RWPE2 (cell line): ENCODE results near the gene RPSA.

Experiments
- ATAC-seq: fragments of 200-7000 bp; cut with Tn5 transposase; 3 replicates; pipeline ENCODE4 v1.9.1; 2021; ENCODE audit warnings: low read depth
- DNase-seq: peaks from one replicate; pipeline ENCODE4 v3.0.0-alpha.2; 2020; ENCODE audit warnings: low spot score
- H3K27ac ChIP-seq: fragments of 450-650 bp; 2 replicates; pipeline ENCODE4 v1.5.1; 2017; ENCODE audit warnings: mild to moderate bottlenecking; ENCODE audit not compliant: poor library complexity, severe bottlenecking
- H3K27me3 ChIP-seq: fragments of 250-450 bp; sonication (Bioruptor Pico); 2 replicates; pipeline ENCODE4 v1.5.1; 2021; ENCODE audit warnings: mild to moderate bottlenecking, moderate library complexity; ENCODE audit not compliant: insufficient read depth, poor library complexity, severe bottlenecking
- H3K36me3 ChIP-seq: fragments of 250-450 bp; sonication (Bioruptor Pico); 2 replicates; pipeline ENCODE4 v1.5.1; 2020; ENCODE audit warnings: low read depth, mild to moderate bottlenecking, moderate library complexity
- H3K4me1 ChIP-seq: fragments of 250-450 bp; sonication (Bioruptor Pico); 2 replicates; pipeline ENCODE4 v1.5.1; 2021; ENCODE audit warnings: mild to moderate bottlenecking, moderate library complexity; ENCODE audit not compliant: insufficient read depth, poor library complexity, severe bottlenecking
- H3K4me3 ChIP-seq: fragments of 250-450 bp; sonication (Bioruptor Pico); 2 replicates; pipeline ENCODE4 v1.5.1; 2021; ENCODE audit warnings: mild to moderate bottlenecking, moderate library complexity; ENCODE audit not compliant: severe bottlenecking
- H3K9me3 ChIP-seq: fragments of 250-450 bp; sonication (Bioruptor Pico); 2 replicates; pipeline ENCODE4 v1.5.1; 2021; ENCODE audit warnings: mild to moderate bottlenecking, moderate library complexity; ENCODE audit not compliant: severe bottlenecking
- TF ChIP-seq, protein P1 (sequence below): fragments of 450-650 bp; IDR thresholded peaks from one replicate; pipeline ENCODE4 v1.5.1; 2017; ENCODE audit warnings: mild to moderate bottlenecking, moderate library complexity; ENCODE audit not compliant: poor library complexity, severe bottlenecking

The RPSA gene

DNA sequence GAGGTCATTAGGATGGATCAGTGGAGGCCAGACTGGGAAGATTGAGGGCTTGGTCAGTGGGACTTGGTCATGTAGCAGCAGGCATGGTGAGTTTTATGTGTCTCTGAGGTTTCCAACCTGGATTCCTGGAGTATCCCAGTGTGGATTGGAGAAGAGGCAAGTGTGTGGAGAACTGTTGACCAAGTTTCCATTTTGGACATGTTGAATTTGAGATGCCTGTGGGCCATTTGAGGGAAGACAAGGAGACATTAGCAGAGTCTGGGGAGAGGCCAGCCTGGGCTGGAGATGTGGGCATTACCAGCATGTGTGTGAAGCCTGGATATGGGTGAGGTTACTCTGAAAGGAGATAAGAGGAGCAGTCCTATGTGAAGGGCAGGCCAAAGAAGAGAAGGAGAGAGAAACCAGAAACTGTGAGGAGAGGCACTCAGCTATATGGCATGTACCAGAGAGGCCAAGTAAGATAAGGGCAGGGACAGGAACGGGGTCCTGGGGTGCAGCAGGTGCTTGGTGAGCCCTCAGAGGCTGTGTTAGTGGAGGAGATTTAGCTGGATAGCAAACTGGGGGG, 19.0 kb upstream of the RPSA start:
- ATAC-seq (no peak), DNase-seq (no peak)
- TF ChIP-seq, protein P1, sequence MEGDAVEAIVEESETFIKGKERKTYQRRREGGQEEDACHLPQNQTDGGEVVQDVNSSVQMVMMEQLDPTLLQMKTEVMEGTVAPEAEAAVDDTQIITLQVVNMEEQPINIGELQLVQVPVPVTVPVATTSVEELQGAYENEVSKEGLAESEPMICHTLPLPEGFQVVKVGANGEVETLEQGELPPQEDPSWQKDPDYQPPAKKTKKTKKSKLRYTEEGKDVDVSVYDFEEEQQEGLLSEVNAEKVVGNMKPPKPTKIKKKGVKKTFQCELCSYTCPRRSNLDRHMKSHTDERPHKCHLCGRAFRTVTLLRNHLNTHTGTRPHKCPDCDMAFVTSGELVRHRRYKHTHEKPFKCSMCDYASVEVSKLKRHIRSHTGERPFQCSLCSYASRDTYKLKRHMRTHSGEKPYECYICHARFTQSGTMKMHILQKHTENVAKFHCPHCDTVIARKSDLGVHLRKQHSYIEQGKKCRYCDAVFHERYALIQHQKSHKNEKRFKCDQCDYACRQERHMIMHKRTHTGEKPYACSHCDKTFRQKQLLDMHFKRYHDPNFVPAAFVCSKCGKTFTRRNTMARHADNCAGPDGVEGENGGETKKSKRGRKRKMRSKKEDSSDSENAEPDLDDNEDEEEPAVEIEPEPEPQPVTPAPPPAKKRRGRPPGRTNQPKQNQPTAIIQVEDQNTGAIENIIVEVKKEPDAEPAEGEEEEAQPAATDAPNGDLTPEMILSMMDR = no peak
- Histone ChIP-seq H3K27ac (no peak overlapping the region), H3K4me1 (peaks cover 4% of the 10 kb centered on the region), H3K9me3 (no peaks in the 10 kb centered on the region), H3K4me3 (no peak overlapping the region), H3K27me3 (no peaks in the 10 kb centered on the region), H3K36me3 (peaks cover 50% of the 10 kb centered on the region)

DNA sequence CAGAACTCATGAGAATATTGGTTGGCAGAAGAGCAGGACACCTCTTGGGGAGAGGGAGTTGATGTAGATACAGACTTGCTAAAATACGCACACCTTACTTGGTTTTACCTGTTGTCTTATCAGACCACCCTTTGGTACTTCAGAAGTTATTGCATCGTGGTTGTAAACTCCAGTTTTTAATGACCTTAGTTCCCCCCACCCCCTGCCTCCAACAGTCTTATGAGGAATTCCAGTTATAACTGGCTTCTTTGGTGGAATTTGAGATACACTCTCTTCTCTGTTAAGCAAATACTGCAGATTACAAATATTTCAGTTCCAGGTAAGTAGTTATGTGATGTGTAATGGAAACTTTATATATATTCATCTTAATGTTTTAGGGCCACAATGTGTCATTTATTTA, 18.4 kb upstream of the RPSA start:
- Histone ChIP-seq H3K9me3 (no peaks in the 10 kb centered on the region), H3K4me3 (no peak overlapping the region), H3K36me3 (peaks cover 57% of the 10 kb centered on the region), H3K27me3 (no peaks in the 10 kb centered on the region), H3K4me1 (no peaks in the 10 kb centered on the region), H3K27ac (no peak overlapping the region)
- TF ChIP-seq, protein P1 = no peak
- DNase-seq (no peak), ATAC-seq (no peak)

DNA sequence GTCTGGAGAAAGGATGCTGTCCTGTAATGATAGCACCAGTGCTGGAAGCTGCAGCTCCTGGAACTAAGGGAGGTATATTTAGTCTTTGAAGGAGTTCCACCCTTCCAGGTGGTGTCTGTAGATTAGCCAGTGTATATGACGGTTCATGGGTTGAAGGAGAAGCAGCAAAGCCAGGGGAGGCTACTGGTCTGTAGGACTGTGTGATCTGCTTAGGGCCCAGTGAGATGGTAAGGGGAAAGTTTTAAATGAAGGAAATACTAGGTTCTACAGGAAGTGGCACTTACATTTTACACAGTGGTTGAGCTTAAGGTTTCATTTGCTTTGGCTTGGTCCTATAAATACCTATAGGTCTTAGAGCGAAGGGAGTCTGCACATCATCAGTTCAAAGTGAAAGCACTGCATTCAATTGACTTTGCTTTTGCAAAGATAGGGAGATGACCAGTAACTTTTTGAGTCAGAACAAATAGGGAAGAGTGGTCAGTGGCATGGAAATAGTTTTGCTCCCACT, 17.7 kb upstream of the RPSA start:
- H3K4me1 ChIP-seq = no peaks in the 10 kb centered on the region
- ATAC-seq = no peak

DNA sequence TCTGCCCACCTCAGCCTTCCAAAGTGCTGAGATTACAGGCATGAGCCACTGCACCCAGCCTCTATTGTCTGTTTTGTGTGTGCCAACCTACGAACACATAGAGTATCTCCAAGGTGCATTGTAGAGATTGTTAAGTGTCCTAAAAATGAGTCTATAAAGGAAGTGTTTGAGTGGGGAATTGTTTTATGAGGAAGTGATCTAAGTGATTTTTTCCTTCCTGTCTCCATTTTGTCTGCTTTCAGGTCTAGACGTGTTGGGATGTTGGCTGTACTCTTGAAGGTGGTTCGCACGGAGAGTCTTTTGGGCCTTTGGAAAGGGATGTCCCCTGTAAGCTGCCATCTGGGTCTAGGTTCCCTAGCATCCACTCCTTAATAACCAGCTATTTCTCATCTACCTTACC, 16.3 kb upstream of the RPSA start:
- Histone ChIP-seq H3K4me1 (no peaks in the 10 kb centered on the region), H3K36me3 (peaks cover 72% of the 10 kb centered on the region), H3K27me3 (no peaks in the 10 kb centered on the region), H3K4me3 (no peak overlapping the region), H3K27ac (no peak overlapping the region), H3K9me3 (no peaks in the 10 kb centered on the region)
- no peak for DNase-seq
- TF ChIP-seq, protein P1 = no peak
- ATAC-seq = no peak

More for the DNA sequence above, 17.7 kb upstream of the RPSA start:
- Histone ChIP-seq H3K27ac (no peak overlapping the region), H3K4me3 (no peak overlapping the region), H3K9me3 (no peaks in the 10 kb centered on the region), H3K27me3 (no peaks in the 10 kb centered on the region), H3K36me3 (peaks cover 63% of the 10 kb centered on the region)
- TF ChIP-seq, protein P1 = no peak
- DNase-seq = no peak

DNA sequence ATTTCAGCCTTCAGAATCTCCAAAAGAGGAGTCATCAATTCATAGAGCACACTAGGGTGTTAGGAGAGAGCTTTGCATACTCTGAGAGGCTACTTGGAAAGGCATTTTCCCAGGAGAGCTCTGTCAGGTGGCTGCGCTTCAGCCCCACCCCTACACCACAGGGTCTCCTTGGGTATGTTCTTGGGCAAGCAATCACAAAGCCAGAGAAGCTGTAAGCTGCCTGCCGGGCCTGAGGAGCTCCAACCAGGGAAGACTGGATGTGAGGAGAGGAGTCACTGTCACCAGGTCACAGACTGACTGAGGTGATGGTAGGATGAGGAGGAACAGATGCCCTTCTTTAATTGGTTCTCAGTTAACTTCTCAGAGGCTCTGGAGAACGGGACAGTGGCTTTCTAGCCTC, 9.8 kb upstream of the RPSA start:
- TF ChIP-seq, protein P1 = no peak
- DNase-seq = no peak
- peaks cover 43% of the 10 kb centered on the region for H3K36me3 ChIP-seq

More for the DNA sequence above, 9.8 kb upstream of the RPSA start:
- Histone ChIP-seq H3K4me1 (no peaks in the 10 kb centered on the region), H3K9me3 (no peaks in the 10 kb centered on the region), H3K27me3 (no peaks in the 10 kb centered on the region), H3K27ac (no peak overlapping the region), H3K4me3 (no peak overlapping the region)
- ATAC-seq = no peak
